ENCODE results near the gene FAM228A. TPM values are rescaled to one million over a fixed set of nuclear protein-coding genes. Genes with fewer than 3 reads are reported as not detected.
"Not testable (repeated sequence)": the region's sequence is repeated elsewhere in the genome, so short reads cannot be mapped to it uniquely, and the experiment has no call there.

FAM228A gene
- total RNA-seq = under 1 TPM in 1 of 2 donors, not detected in 1; 0.21 TPM

- Mint-ChIP-seq H3K9me3 (no peaks in the 10 kb centered on the region), H3K4me3 (no peak within 1 kb of the TSS), H3K27ac (no peak within 1 kb of the TSS), H3K27me3 (peaks cover 4 to 7% of the 10 kb centered on the region in 2 donors), H3K4me1 (ENCODE audit: low read depth in 2 of 2) (no peaks in the 10 kb centered on the region), H3K36me3 (no peaks in the 10 kb centered on the region)
- ATAC-seq (no peak), DNase-seq (ENCODE audit: low spot score) (no peak)
Observed at GRCh38 chr2:24174851-24175277, at the start of gene FAM228A. FAM228A (plus strand) TSS chr2:24175053; CDS start chr2:24175481, 428 bp downstream.

DNA sequence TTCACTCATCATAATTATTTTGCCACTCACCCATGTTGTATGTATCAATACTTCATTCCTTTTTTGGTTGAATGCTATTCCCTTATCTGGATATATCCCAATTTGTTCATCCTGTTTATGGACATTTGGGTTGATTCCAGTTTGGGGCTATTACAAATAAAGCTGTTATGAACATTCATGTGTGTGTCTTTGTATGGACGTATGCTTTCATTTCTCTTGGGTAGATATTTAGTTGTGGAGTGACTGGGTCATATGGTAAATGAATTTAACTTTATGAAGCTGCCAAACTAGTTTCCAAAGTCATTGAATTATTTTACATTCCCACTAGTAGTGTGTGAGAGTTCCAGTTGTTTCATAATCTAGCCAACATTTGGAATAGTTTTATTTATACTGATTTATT, 48.9 kb upstream of the FAM228A start:
- H3K4me3 Mint-ChIP-seq = peak overlapping the region; percentile 36
- no peaks in the 10 kb centered on the region for H3K9me3 Mint-ChIP-seq
- peak overlapping the region in 1 of 2 donors; percentile 14 for H3K27ac Mint-ChIP-seq
- ATAC-seq = no peak
- no peaks in the 10 kb centered on the region for H3K27me3 Mint-ChIP-seq
- peaks cover 13 to 32% of the 10 kb centered on the region in 2 donors for H3K4me1 Mint-ChIP-seq (ENCODE audit: low read depth in 2 of 2)
- no peaks in the 10 kb centered on the region for H3K36me3 Mint-ChIP-seq
- DNase-seq (ENCODE audit: low spot score) = no peak

DNA sequence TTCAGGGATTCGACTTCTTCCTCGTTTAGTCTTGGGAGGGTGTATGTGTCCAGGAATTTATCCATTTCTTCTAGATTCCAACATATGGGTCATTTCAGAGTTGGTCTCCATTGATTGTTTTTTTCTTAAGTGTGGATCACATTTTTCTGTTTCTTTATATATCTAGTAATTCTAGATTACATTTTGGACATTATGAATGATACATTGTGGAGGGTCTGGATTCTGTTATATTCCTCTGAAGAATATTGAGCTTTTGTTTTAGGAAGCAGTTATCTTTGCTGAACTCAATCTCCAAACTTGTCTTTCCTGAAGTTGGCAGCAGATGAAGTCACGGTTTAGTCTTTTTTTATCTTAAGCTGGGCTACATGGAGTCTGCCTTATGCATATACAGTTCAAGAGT, 42.3 kb upstream of the FAM228A start:
- ATAC-seq (no peak), DNase-seq (ENCODE audit: low spot score) (no peak)
- Mint-ChIP-seq H3K9me3 (no peaks in the 10 kb centered on the region), H3K4me1 (ENCODE audit: low read depth in 2 of 2) (peaks cover 0 to 7% of the 10 kb centered on the region in 2 donors), H3K27ac (no peak overlapping the region), H3K36me3 (peaks cover 11% of the 10 kb centered on the region), H3K27me3 (no peaks in the 10 kb centered on the region), H3K4me3 (no peak overlapping the region)

- not testable (repeated sequence) for H3K27ac Mint-ChIP-seq; H3K9me3 Mint-ChIP-seq; ATAC-seq; H3K36me3 Mint-ChIP-seq; H3K27me3 Mint-ChIP-seq; DNase-seq (ENCODE audit: low spot score); H3K4me1 Mint-ChIP-seq (ENCODE audit: low read depth in 2 of 2); H3K4me3 Mint-ChIP-seq
Observed at GRCh38 chr2:24140305-24140704, 34.5 kb upstream of the FAM228A start.

DNA sequence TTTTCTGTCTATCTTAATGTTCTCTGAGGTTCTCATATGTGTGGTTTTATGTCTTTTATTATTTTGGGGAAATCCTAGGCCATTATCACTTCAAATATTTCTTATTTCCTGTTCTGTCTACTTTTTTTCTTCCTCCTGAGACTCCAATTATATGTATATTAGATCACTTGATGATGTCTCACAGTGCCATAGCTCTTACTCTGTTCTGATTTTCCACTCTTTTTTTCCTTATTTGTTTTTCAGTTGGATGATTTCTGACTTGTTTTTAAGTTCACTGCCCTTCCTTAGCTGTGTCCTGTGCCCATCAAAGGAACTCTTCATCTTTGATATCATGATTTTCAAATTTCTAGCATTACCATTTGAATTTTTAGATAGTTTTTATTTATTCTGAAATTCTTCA, 27.5 kb upstream of the FAM228A start:
- no peak overlapping the region for H3K27ac Mint-ChIP-seq
- H3K4me1 Mint-ChIP-seq (ENCODE audit: low read depth in 2 of 2) = no peaks in the 10 kb centered on the region
- ATAC-seq (no peak), DNase-seq (ENCODE audit: low spot score) (no peak)
- H3K9me3 Mint-ChIP-seq = peaks cover 6% of the 10 kb centered on the region
- H3K36me3 Mint-ChIP-seq = peaks cover 26% of the 10 kb centered on the region
- no peak overlapping the region for H3K4me3 Mint-ChIP-seq
- H3K27me3 Mint-ChIP-seq = no peaks in the 10 kb centered on the region

DNA sequence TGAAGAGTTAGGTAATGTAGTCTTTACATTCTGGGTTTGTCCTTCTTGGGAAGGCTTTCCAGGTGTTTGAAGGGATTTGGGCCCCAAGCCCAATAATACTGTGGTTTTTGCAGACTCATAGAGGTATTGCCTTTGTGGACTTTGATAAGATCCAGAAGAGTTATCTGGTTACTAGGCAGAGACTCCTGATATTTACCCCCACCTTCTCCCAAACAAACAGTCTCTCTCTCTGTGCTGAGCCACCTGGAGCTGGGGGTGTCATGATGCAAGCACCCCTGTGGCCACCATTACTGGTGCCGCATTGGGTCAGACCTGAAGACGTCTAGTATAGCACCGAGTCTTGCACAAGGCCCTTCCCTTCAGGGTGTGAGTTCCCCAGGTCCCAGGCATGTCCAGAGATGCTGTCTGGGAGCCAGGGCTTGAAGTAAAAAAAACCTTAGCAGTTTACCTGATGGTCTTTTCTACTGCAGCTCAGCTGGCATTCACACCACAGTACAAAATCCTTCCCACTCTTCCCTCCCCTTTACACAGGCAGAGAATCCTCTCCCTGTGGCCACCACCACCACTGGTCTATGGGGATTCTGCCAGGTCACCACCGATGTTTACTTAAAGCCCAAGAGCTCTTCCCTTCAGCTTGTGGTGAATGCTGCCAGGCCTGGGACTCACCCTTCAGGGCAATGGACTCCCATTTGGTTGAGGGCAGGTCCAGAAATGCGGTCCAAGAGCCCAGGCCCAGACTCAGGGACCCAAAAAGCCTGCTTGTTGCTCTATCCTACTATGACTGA, 22.2 kb upstream of the FAM228A start:
- ATAC-seq (no peak), DNase-seq (ENCODE audit: low spot score) (no peak)
- Mint-ChIP-seq H3K4me1 (ENCODE audit: low read depth in 2 of 2) (no peaks in the 10 kb centered on the region), H3K27ac (no peak overlapping the region), H3K4me3 (no peak overlapping the region), H3K36me3 (peaks cover 18% of the 10 kb centered on the region), H3K9me3 (peaks cover 6% of the 10 kb centered on the region), H3K27me3 (no peaks in the 10 kb centered on the region)

DNA sequence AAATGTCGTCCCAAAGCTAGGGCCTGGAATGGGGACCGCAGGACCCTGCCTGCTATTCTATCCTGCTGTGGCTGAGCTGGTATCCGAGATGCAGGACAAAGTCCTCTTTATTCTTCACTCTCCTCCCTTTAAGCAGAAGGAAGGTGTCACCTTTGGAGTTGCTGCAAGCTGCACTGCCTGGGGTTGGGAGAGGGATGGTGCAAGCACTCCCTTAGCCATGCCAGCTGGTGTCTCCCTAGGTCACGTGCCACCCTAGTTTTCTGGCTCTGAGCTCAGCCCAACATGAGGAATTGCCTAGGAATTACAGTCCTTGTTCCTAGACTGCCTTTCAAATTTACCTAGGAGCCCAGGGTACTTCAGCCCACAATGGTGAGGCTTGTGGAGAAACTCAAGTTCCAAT, 21.4 kb upstream of the FAM228A start:
- no peak overlapping the region for H3K27ac Mint-ChIP-seq
- no peak for DNase-seq (ENCODE audit: low spot score)
- H3K36me3 Mint-ChIP-seq = peaks cover 9% of the 10 kb centered on the region
- no peaks in the 10 kb centered on the region for H3K4me1 Mint-ChIP-seq (ENCODE audit: low read depth in 2 of 2)
- H3K9me3 Mint-ChIP-seq = peaks cover 2% of the 10 kb centered on the region
- ATAC-seq = no peak
- no peak overlapping the region for H3K4me3 Mint-ChIP-seq
- H3K27me3 Mint-ChIP-seq = no peaks in the 10 kb centered on the region

- H3K27ac Mint-ChIP-seq = no peak overlapping the region
- ATAC-seq = no peak
- no peaks in the 10 kb centered on the region for H3K9me3 Mint-ChIP-seq
- no peaks in the 10 kb centered on the region for H3K27me3 Mint-ChIP-seq
- no peaks in the 10 kb centered on the region for H3K36me3 Mint-ChIP-seq
- no peaks in the 10 kb centered on the region for H3K4me1 Mint-ChIP-seq (ENCODE audit: low read depth in 2 of 2)
- no peak for DNase-seq (ENCODE audit: low spot score)
- no peak overlapping the region for H3K4me3 Mint-ChIP-seq
Observed at GRCh38 chr2:24158131-24158530, 16.7 kb upstream of the FAM228A start.

GRCh38 chr2:24159708-24160107, 15.1 kb upstream of the FAM228A start:
- Mint-ChIP-seq H3K27ac (no peak overlapping the region), H3K4me1 (ENCODE audit: low read depth in 2 of 2) (no peaks in the 10 kb centered on the region), H3K27me3 (no peaks in the 10 kb centered on the region), H3K4me3 (no peak overlapping the region), H3K9me3 (no peaks in the 10 kb centered on the region), H3K36me3 (no peaks in the 10 kb centered on the region)
- ATAC-seq (no peak), DNase-seq (ENCODE audit: low spot score) (no peak)

GRCh38 chr2:24160761-24161160, 14.1 kb upstream of the FAM228A start:
- H3K9me3 Mint-ChIP-seq = no peaks in the 10 kb centered on the region
- ATAC-seq = no peak
- no peaks in the 10 kb centered on the region for H3K36me3 Mint-ChIP-seq
- H3K4me1 Mint-ChIP-seq (ENCODE audit: low read depth in 2 of 2) = no peaks in the 10 kb centered on the region
- DNase-seq (ENCODE audit: low spot score) = no peak
- no peak overlapping the region for H3K4me3 Mint-ChIP-seq
- H3K27me3 Mint-ChIP-seq = no peaks in the 10 kb centered on the region
- no peak overlapping the region for H3K27ac Mint-ChIP-seq

DNA sequence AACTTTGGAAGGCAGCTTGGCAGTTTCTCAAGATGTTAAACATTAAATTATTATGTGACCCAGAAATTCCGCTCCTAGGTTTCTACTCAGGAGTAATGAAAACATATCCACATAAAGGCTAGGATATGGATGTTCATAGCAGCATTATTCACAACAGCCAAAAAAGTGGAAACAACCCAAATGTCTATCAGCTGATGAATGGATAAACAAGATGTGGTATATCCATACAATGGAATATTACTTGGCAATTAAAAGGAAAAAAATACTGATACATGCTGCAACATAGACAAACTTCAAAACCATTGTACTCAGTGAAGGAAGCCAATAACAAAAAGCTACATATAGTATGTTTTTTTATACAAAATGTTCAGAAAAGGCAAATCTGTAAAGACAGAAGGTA, 12.4 kb upstream of the FAM228A start:
- no peak for DNase-seq (ENCODE audit: low spot score)
- Mint-ChIP-seq H3K4me3 (no peak overlapping the region), H3K9me3 (no peaks in the 10 kb centered on the region), H3K27ac (no peak overlapping the region), H3K4me1 (ENCODE audit: low read depth in 2 of 2) (no peaks in the 10 kb centered on the region), H3K27me3 (no peaks in the 10 kb centered on the region), H3K36me3 (no peaks in the 10 kb centered on the region)
- ATAC-seq = no peak

DNA sequence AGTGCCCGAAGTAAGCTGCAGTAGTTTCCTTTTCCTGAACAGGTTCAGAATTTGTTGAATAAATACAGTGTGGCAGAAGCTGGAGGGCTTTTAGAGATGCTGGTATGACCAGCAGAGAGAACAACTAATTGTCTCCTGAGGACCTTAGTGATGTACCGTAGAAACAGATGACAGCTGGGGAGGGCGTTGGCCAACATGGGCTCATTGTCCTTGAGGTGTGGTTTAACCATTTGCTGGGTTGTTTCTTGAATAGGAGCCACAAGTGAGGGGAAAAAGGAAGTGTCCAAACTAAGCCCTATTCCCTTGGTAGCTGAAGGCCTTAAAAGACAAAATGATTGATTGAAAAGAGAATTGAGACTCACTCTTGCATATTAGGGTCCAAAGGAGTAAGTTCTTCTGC, 11.7 kb upstream of the FAM228A start:
- H3K4me3 Mint-ChIP-seq = no peak overlapping the region
- H3K27ac Mint-ChIP-seq = no peak overlapping the region

GRCh38 chr2:24163601-24164000, 11.3 kb upstream of the FAM228A start:
- no peak overlapping the region for H3K27ac Mint-ChIP-seq
- no peaks in the 10 kb centered on the region for H3K27me3 Mint-ChIP-seq
- ATAC-seq (no peak), DNase-seq (ENCODE audit: low spot score) (no peak)
- H3K4me3 Mint-ChIP-seq = no peak overlapping the region
- H3K4me1 Mint-ChIP-seq (ENCODE audit: low read depth in 2 of 2) = no peaks in the 10 kb centered on the region
- H3K9me3 Mint-ChIP-seq = no peaks in the 10 kb centered on the region
- H3K36me3 Mint-ChIP-seq = no peaks in the 10 kb centered on the region

More for the DNA sequence above, 11.7 kb upstream of the FAM228A start:
- no peaks in the 10 kb centered on the region for H3K9me3 Mint-ChIP-seq
- no peaks in the 10 kb centered on the region for H3K36me3 Mint-ChIP-seq
- no peaks in the 10 kb centered on the region for H3K27me3 Mint-ChIP-seq
- ATAC-seq (no peak), DNase-seq (ENCODE audit: low spot score) (no peak)
- no peaks in the 10 kb centered on the region for H3K4me1 Mint-ChIP-seq (ENCODE audit: low read depth in 2 of 2)

- no peak for DNase-seq (ENCODE audit: low spot score)
- ATAC-seq = peak; percentile 71 to 74
- Mint-ChIP-seq H3K36me3 (no peaks in the 10 kb centered on the region), H3K27me3 (no peaks in the 10 kb centered on the region), H3K9me3 (no peaks in the 10 kb centered on the region), H3K27ac (no peak overlapping the region), H3K4me3 (no peak overlapping the region), H3K4me1 (ENCODE audit: low read depth in 2 of 2) (no peaks in the 10 kb centered on the region)
Observed at GRCh38 chr2:24164416-24164973, 10.4 kb upstream of the FAM228A start.

Data from natural killer cell treated with Interleukin-12 subunit alpha and Interleukin-12 subunit beta and Interleukin-15 and Interleukin-18, amount 100 ng/mL, for 72 hours (primary cell).